ENCODE measurements around the gene ISM1.
"Not testable (repeated sequence)": the region's sequence is repeated elsewhere in the genome, so short reads cannot be mapped to it uniquely, and the experiment has no call there.

The ISM1 gene

DNA sequence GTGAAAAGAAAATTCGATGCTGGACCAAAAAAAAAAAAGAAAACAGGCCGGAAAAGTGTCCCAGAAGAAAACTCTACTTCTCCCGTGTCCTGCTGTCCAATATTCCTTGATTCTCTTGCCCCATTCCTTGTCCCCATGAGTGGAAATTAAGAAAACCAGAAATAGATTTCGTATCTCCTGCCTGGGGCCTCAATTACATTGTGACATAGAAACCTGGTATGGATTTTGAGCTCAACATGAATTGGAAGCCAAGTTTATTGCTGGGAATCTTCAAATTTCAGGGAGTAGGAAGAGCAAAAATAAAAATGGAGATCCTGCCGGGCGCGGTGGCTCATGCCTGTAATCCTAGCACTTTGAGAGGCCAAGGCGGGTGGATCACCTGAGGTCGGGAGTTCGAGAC lies 11.9 kb downstream of the ISM1 start:
- Histone ChIP-seq H2AFZ (ENCODE audit: low read depth, low read length) (no peak overlapping the region), H3K4me3 (ENCODE audit: low read depth in 1 of 2, low read length in 2 of 2) (no peak overlapping the region), H4K20me1 (ENCODE audit: insufficient read depth, low read length) (no peaks in the 10 kb centered on the region), H3K4me2 (ENCODE audit: insufficient read depth, low read length) (no peak overlapping the region), H3K27me3 (ENCODE audit: insufficient read depth, low read length, poor library complexity) (no peaks in the 10 kb centered on the region), H3K9ac (ENCODE audit: low read depth, low read length) (no peak overlapping the region), H3K79me2 (ENCODE audit: insufficient read depth, low read length) (peaks cover 25% of the 10 kb centered on the region), H3K9me3 (ENCODE audit: insufficient read depth, low read length, severe bottlenecking) (no peaks in the 10 kb centered on the region), H3K27ac (ENCODE audit: low read length) (no peak overlapping the region), H3K36me3 (ENCODE audit: insufficient read depth, low read length) (no peaks in the 10 kb centered on the region), H3K4me1 (ENCODE audit: insufficient read depth, low read length) (peaks cover 36% of the 10 kb centered on the region)
- no peak for DNase-seq
- TF ChIP-seq EZH2 (IDR thresholded peaks at IDR 0.05; ENCODE audit: borderline replicate concordance, low read depth, low read length, severe bottlenecking) = no peak
- TF ChIP-seq, protein P1, sequence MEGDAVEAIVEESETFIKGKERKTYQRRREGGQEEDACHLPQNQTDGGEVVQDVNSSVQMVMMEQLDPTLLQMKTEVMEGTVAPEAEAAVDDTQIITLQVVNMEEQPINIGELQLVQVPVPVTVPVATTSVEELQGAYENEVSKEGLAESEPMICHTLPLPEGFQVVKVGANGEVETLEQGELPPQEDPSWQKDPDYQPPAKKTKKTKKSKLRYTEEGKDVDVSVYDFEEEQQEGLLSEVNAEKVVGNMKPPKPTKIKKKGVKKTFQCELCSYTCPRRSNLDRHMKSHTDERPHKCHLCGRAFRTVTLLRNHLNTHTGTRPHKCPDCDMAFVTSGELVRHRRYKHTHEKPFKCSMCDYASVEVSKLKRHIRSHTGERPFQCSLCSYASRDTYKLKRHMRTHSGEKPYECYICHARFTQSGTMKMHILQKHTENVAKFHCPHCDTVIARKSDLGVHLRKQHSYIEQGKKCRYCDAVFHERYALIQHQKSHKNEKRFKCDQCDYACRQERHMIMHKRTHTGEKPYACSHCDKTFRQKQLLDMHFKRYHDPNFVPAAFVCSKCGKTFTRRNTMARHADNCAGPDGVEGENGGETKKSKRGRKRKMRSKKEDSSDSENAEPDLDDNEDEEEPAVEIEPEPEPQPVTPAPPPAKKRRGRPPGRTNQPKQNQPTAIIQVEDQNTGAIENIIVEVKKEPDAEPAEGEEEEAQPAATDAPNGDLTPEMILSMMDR (IDR thresholded peaks at IDR 0.05; ENCODE audit: borderline replicate concordance, extremely low read depth, low read length, poor library complexity, severe bottlenecking) = no peak
- ATAC-seq (ENCODE audit: insufficient read depth, low read depth) = no peak

DNA sequence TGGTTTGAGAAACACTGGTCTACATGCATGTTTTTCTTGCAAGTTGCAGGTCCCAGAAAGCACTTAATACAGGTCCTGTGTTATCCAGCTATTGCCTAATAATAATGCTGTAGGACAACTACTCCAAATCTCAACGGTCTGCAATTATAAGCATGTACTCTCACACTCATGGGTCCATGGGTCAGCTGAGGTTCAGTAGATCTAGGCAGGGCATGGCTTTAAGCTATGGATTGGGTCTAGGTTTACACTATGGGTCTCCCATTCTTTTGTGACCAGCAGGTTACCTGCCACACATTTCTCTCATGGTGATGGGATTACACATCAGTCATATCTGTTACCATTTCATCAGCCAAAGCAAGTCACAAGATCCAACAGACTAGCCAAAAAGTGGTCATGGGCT lies 13.9 kb downstream of the ISM1 start:
- H3K27ac ChIP-seq (ENCODE audit: low read length) = no peak overlapping the region
- H3K9ac ChIP-seq (ENCODE audit: low read depth, low read length) = no peak overlapping the region
- H3K9me3 ChIP-seq (ENCODE audit: insufficient read depth, low read length, severe bottlenecking) = no peaks in the 10 kb centered on the region
- H3K4me2 ChIP-seq (ENCODE audit: insufficient read depth, low read length) = no peak overlapping the region
- TF ChIP-seq EZH2 (IDR thresholded peaks at IDR 0.05; ENCODE audit: borderline replicate concordance, low read depth, low read length, severe bottlenecking) = no peak
- TF ChIP-seq, protein P1 (IDR thresholded peaks at IDR 0.05; ENCODE audit: borderline replicate concordance, extremely low read depth, low read length, poor library complexity, severe bottlenecking) = no peak
- H2AFZ ChIP-seq (ENCODE audit: low read depth, low read length) = no peak overlapping the region
- peaks cover 18% of the 10 kb centered on the region for H3K4me1 ChIP-seq (ENCODE audit: insufficient read depth, low read length)
- no peaks in the 10 kb centered on the region for H4K20me1 ChIP-seq (ENCODE audit: insufficient read depth, low read length)
- ATAC-seq (ENCODE audit: insufficient read depth, low read depth) = no peak
- peaks cover 25% of the 10 kb centered on the region for H3K79me2 ChIP-seq (ENCODE audit: insufficient read depth, low read length)
- no peak overlapping the region for H3K4me3 ChIP-seq (ENCODE audit: low read depth in 1 of 2, low read length in 2 of 2)
- DNase-seq = no peak
- H3K36me3 ChIP-seq (ENCODE audit: insufficient read depth, low read length) = peaks cover 3% of the 10 kb centered on the region; the same call in 1 of the 2 replicates
- H3K27me3 ChIP-seq (ENCODE audit: insufficient read depth, low read length, poor library complexity) = no peaks in the 10 kb centered on the region

DNA sequence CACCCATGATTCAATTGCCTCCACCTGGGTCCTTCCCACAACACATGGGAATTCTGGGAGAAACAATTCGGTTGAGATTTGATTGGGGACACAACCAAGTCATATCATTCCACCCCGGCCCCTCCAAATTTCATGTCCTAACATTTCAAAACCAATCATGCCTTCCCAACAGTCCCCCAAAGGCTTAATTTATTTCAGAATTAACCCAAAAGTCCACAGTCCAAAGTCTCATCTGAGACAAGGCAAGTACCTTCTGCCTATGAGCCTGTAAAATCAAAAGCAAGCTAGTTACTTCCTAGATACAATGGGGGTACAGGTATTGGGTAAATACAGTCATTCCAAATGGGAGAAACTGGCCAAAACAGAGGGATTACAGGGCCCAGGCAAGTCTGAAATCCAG lies 15.3 kb downstream of the ISM1 start:
- peaks cover 22% of the 10 kb centered on the region for H3K79me2 ChIP-seq (ENCODE audit: insufficient read depth, low read length)
- H3K27ac ChIP-seq (ENCODE audit: low read length); H3K9me3 ChIP-seq (ENCODE audit: insufficient read depth, low read length, severe bottlenecking); ATAC-seq (ENCODE audit: insufficient read depth, low read depth); DNase-seq; H3K4me2 ChIP-seq (ENCODE audit: insufficient read depth, low read length); H3K9ac ChIP-seq (ENCODE audit: low read depth, low read length); H4K20me1 ChIP-seq (ENCODE audit: insufficient read depth, low read length); H3K4me3 ChIP-seq (ENCODE audit: low read depth in 1 of 2, low read length in 2 of 2); H3K27me3 ChIP-seq (ENCODE audit: insufficient read depth, low read length, poor library complexity); H3K4me1 ChIP-seq (ENCODE audit: insufficient read depth, low read length); H3K36me3 ChIP-seq (ENCODE audit: insufficient read depth, low read length); H2AFZ ChIP-seq (ENCODE audit: low read depth, low read length): not testable (repeated sequence)

DNA sequence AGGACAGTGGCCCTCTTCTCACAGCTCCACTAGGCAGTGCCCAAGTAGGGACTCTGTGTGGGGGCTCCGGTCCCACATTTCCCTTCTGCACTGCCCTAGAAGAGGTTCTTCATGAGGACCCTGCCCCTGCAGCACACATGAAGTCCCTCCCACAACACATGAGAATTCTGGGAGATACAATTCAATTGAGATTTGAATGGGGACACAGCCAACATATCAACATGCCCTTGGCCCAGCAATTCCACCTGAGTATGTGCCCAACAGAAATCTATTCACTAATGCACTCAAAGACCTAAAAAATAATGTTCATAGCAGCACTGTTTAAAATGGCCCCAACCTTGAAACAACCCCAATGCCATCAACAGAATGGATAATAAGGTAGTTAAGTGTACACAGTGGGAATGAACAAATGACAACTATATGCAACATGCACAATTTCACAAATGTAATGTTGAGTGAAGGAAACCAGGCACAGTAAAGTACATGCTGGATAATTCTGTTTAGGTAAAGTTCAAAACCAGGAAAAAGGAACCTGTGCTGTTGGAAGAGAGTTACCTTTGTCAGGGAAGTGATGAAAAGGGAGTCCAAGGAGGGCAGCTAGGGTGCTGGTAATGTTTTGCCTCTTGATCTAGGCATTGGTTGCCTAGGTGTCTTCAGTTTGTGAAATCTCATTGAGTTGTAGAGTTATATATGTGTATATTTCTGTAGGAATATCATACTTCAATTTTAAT lies 16.1 kb downstream of the ISM1 start:
- H3K79me2 ChIP-seq (ENCODE audit: insufficient read depth, low read length) = peaks cover 18% of the 10 kb centered on the region
- peaks cover 3% of the 10 kb centered on the region; the same call in 1 of the 2 replicates for H3K36me3 ChIP-seq (ENCODE audit: insufficient read depth, low read length)
- no peaks in the 10 kb centered on the region for H3K9me3 ChIP-seq (ENCODE audit: insufficient read depth, low read length, severe bottlenecking)
- H3K27ac ChIP-seq (ENCODE audit: low read length) = no peak overlapping the region
- H3K4me3 ChIP-seq (ENCODE audit: low read depth in 1 of 2, low read length in 2 of 2) = no peak overlapping the region
- no peaks in the 10 kb centered on the region for H3K4me1 ChIP-seq (ENCODE audit: insufficient read depth, low read length)
- TF ChIP-seq, protein P1 (IDR thresholded peaks at IDR 0.05; ENCODE audit: borderline replicate concordance, extremely low read depth, low read length, poor library complexity, severe bottlenecking) = no peak
- TF ChIP-seq EZH2 (IDR thresholded peaks at IDR 0.05; ENCODE audit: borderline replicate concordance, low read depth, low read length, severe bottlenecking) = no peak
- no peak overlapping the region for H3K4me2 ChIP-seq (ENCODE audit: insufficient read depth, low read length)
- no peak for DNase-seq
- no peaks in the 10 kb centered on the region for H3K27me3 ChIP-seq (ENCODE audit: insufficient read depth, low read length, poor library complexity)
- no peak overlapping the region for H2AFZ ChIP-seq (ENCODE audit: low read depth, low read length)
- no peaks in the 10 kb centered on the region for H4K20me1 ChIP-seq (ENCODE audit: insufficient read depth, low read length)
- H3K9ac ChIP-seq (ENCODE audit: low read depth, low read length) = no peak overlapping the region
- no peak for ATAC-seq (ENCODE audit: insufficient read depth, low read depth)
